Astrocyte (in vitro differentiated cells and primary cell): ENCODE data around the gene OR4F6.
"Not testable (repeated sequence)": the region's sequence is repeated elsewhere in the genome, so short reads cannot be mapped to it uniquely, and the experiment has no call there.

Experiments
- EZH2 ChIP-seq: IDR thresholded peaks from 2 replicates; pipeline ENCODE4 v1.6.1; 2012; ENCODE audit warnings: mild to moderate bottlenecking, low read length, inconsistent platforms; ENCODE audit not compliant: insufficient read depth
- TF ChIP-seq, protein P1 (sequence below): IDR thresholded peaks from 2 replicates; pipeline ENCODE4 v1.5.1; 2011; ENCODE audit warnings: low read depth, mild to moderate bottlenecking, inconsistent platforms, low read length, moderate library complexity; ENCODE audit not compliant: insufficient read depth

DNA sequence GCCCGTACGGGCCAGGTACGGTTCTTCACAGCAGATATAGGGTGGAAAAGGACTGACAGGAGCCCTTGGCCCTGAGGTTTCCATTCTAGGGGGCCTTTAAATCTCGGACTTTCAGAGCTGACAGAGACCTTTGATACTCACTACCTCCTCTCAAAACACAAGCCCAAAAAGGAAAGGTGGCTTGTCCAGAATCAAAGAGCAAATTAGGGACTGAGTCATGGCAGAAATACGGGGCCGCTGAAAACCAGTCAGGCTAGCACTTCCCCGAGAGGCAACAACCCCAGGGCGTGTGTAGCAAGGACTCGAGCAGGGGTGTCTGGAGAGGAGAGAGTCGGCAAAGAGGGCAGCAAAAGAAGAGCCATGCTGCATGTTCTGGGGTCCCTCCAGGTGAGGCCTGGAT is 24.7 kb upstream of the OR4F6 start:
- TF ChIP-seq, protein P1, sequence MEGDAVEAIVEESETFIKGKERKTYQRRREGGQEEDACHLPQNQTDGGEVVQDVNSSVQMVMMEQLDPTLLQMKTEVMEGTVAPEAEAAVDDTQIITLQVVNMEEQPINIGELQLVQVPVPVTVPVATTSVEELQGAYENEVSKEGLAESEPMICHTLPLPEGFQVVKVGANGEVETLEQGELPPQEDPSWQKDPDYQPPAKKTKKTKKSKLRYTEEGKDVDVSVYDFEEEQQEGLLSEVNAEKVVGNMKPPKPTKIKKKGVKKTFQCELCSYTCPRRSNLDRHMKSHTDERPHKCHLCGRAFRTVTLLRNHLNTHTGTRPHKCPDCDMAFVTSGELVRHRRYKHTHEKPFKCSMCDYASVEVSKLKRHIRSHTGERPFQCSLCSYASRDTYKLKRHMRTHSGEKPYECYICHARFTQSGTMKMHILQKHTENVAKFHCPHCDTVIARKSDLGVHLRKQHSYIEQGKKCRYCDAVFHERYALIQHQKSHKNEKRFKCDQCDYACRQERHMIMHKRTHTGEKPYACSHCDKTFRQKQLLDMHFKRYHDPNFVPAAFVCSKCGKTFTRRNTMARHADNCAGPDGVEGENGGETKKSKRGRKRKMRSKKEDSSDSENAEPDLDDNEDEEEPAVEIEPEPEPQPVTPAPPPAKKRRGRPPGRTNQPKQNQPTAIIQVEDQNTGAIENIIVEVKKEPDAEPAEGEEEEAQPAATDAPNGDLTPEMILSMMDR = not testable (repeated sequence)
- not testable (repeated sequence) for TF ChIP-seq EZH2
